C4-2B (cell line): ENCODE results near the gene NRARP.

Experiments
- ZFX ChIP-seq: fragments of 450-650 bp; IDR thresholded peaks from 2 replicates; pipeline ENCODE4 v1.6.1; 2017
- TF ChIP-seq, protein P1 (sequence below): fragments of 450-650 bp; conservative IDR thresholded peaks from 2 replicates; pipeline ENCODE4 v1.5.1; 2017; ENCODE audit warnings: mild to moderate bottlenecking

DNA sequence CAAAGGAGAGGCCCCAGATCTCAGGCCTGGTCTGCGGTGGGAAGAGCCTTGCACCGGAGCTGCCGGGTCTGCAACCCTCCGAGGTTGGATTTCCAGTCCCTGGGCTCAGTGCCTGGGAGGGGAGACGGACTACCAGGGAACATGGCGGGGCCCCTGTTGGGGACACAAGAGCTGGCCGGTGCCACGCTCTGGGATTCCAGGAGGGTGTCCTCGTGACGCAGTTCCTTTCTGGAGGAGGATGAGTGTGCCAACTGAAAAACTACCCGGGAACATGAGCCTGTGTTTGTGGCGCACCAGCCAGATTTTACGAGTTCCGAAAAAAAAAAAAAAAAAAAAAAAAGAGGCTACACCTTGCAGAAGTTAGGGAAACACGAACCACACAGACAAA, 9.0 kb downstream of the NRARP start:
- TF ChIP-seq, protein P1, sequence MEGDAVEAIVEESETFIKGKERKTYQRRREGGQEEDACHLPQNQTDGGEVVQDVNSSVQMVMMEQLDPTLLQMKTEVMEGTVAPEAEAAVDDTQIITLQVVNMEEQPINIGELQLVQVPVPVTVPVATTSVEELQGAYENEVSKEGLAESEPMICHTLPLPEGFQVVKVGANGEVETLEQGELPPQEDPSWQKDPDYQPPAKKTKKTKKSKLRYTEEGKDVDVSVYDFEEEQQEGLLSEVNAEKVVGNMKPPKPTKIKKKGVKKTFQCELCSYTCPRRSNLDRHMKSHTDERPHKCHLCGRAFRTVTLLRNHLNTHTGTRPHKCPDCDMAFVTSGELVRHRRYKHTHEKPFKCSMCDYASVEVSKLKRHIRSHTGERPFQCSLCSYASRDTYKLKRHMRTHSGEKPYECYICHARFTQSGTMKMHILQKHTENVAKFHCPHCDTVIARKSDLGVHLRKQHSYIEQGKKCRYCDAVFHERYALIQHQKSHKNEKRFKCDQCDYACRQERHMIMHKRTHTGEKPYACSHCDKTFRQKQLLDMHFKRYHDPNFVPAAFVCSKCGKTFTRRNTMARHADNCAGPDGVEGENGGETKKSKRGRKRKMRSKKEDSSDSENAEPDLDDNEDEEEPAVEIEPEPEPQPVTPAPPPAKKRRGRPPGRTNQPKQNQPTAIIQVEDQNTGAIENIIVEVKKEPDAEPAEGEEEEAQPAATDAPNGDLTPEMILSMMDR: no peak
- TF ChIP-seq ZFX: no peak
